ENCODE measurements around the gene LMF1.
"Not testable (repeated sequence)": the region's sequence is repeated elsewhere in the genome, so short reads cannot be mapped to it uniquely, and the experiment has no call there.

The LMF1 gene

DNA sequence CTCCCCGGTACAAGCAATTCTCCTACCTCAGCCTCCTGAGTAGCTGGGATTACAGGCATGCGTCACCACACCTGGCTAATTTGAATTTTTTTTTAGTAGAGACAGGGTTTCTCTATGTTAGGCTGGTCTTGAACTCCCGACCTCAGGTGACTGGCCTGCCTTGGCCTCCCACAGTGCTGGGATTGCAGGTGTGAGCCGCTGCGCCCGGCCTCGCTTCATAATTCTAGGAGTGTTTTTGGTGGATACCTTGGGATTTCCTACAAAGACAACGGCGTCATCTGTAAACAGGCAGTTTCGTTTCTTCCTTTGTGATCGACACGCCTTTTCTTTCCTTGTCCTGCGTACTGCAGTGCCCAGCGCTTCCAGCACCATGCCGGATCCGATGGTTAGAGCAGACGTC lies 109.3 kb downstream of the LMF1 start:
- DNase-seq, result no peak

DNA sequence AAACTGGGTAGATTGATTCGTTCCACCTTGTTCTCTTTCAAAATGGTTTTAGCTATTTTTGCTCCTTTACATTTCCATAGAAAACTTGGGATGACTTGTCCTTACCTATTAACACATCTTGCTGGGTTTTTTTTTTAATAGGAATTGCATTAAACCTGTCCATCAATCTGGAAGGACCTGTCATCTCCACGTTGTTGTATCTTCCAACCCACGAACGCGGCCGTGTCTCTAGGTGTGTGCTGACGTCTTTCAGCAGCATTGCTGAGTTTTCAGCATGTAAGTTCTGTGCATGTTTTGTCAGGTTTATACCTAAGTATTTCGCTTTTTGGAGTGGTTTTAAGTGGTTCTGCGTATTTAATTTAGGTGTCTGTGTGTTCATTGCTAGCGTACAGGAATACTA lies 109.9 kb downstream of the LMF1 start:
- no peak for DNase-seq

DNA sequence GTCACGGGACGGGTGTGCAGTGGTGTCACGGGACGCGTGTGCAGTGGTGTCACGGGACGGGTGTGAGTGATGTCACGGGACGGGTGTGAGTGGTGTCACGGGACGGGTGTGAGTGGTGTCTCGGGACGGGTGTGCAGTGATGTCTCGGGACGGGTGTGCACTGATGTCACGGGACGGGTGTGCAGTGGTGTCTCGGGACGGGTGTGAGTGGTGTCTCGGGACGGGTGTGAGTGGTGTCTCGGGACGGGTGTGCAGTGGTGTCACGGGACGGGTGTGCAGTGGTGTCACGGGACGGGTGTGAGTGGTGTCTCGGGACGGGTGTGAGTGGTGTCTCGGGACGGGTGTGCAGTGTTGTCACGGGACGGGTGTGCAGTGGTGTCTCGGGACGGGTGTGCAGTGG lies 111.8 kb downstream of the LMF1 start:
- not testable (repeated sequence) for DNase-seq

DNA sequence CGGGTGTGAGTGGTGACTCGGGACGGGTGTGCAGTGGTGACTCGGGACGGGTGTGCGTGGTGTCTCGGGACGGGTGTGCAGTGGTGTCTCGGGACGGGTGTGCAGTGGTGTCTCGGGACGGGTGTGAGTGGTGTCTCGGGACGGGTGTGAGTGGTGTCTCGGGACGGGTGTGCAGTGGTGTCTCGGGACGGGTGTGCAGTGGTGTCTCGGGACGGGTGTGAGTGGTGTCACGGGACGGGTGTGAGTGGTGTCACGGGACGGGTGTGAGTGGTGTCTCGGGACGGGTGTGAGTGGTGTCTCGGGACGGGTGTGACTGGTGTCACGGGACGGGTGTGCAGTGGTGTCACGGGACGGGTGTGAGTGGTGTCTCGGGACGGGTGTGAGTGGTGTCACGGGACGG lies 112.3 kb downstream of the LMF1 start:
- DNase-seq, result not testable (repeated sequence)

DNA sequence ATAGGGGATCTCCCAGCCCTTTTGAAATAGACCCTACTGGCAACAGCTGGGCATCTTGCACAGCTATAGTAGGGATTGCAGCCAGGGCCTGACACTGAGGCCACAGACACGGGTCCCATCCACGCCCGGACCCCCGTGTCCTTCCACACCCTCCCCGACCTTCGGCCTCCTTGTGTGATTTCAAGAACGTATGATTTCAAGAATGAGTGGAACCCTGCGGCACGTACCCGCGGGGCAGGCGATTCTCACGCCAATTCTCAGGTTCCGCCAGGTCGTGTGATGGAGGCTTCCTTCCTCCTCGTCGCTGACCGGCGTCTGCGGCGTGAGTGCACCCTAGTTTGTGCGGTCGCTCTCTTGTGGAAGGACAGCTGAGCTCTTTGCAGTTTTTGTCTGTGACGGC lies 114.0 kb downstream of the LMF1 start:
- no peak for DNase-seq

DNA sequence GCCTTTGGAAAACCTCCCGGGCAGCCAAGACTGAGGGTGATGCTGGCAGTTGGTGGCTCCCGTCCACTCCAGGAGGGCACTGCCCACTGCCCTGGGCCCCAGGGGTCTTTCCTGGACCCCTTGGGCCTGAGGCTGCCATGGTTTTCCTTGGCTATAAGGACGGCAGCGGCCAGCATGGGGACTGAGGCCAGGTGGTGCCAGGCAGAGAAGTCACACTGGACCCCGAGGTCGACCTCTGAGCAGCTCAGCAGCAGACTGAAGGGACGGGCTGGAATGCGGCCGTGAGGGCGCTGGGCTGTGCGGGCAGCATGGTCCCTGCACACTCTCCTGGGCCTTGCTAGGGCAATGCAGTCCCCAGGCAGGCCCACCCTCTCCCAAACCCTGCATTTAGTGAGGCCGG lies 114.7 kb downstream of the LMF1 start:
- DNase-seq, result no peak

DNA sequence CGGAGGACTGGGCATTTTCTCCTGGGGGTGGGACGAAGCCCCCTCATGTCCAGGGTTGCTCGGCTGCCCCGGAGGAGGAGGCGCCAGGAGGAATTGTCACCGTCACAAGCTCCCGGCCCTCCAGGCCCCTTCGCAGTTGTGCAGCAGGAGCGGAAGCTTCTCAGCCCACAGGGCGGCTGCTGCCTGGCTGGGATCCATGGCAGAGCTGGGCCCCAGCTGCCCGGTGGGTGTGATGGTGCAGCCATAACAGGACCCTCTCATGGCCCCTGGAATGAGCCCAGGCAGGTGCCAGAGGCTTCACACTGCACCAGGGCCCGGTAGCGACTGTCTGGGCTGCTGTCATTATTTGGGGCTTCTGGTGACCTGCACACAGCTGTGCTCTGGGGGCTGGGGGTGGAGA lies 115.3 kb downstream of the LMF1 start:
- no peak for DNase-seq

DNA sequence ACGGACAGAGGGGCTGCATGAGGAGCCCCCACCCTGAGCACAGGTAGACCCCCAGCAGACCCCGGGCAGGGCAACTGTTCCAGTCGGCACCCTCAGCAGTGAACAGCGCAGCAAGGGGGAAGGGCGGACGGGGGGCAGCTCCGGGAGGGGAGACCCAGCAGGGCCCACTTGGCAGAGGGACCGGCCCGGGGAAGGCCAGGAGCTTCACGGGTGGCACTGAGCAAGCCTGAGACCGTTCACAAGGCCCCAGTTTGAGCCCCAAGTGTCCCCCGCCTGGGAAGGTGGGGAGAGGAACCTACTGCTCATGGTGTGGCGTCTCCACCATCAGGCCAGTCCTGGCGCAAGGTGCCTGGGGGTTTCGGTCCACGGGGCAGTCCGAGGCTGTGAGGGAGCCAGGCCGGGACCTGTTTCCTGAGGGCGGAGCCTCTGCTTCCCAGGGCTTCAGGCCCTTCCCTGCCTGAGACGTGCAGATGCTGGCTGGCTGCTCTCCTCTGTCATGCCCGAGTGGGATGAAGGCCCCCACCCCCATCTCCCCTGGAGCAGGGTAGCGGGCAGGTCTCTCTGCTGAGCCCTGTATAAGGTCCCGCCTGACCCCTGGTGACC lies 115.9 kb downstream of the LMF1 start:
- no peak for DNase-seq

DNA sequence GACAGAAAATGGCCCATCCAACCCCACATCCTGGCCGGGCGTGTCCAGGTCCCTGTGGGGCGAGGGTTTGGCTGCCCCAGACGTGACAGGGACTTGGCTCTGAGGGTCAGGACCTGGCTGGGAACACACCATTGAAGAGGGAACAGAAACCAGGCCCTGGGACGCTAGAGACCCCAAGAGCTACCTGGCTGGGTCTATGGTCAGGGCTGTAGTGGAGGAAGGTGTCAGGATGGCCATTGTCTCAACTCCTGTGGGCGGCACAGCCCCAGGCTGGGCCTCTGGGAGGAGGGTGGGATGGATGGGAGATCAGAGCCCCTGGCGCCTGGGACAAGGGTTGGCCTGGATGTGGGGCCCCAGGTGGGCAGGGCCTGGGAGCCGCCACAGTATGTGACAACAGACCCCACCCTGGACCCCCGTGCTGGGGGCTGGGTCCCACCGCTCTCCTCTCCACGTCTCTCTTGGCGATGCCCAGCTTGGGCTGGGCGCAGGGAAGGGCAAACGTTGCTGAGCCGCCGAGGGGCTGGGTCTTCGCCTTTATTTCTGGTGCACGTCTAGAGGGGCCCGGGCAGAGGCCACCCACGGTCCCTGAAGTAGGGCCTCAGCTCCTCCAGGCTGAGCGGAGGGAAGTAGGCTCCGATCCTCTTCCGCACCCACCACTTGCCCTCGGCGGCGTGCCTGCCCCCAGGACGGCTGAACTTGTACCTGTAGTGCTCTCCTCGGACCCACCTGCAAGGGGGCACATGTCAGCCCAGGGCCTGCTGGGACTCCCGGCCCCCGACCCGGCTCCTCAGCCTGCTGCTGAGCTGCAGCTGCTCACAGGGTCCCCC lies 116.6 kb downstream of the LMF1 start:
- no peak for DNase-seq

DNA sequence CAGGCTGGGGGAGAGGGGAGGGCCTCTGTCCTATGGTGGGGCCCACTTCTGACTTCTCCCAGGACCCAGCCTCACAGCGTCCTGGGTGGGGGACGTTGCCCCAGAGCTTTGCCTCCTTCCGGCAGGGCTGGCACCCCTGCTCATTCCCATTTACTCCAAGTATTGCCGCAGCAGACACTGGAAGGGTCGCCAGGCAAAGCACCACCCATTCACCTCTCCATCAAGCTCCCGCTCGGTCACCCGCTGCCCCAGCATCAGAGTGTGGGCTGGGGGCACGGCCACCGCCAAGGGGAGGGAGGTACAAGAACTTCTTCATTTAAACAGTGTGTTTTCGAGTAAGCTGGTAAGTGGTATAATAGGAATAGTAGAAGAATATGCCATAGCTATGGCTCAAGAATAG lies 117.5 kb downstream of the LMF1 start:
- DNase-seq, result no peak

DNA sequence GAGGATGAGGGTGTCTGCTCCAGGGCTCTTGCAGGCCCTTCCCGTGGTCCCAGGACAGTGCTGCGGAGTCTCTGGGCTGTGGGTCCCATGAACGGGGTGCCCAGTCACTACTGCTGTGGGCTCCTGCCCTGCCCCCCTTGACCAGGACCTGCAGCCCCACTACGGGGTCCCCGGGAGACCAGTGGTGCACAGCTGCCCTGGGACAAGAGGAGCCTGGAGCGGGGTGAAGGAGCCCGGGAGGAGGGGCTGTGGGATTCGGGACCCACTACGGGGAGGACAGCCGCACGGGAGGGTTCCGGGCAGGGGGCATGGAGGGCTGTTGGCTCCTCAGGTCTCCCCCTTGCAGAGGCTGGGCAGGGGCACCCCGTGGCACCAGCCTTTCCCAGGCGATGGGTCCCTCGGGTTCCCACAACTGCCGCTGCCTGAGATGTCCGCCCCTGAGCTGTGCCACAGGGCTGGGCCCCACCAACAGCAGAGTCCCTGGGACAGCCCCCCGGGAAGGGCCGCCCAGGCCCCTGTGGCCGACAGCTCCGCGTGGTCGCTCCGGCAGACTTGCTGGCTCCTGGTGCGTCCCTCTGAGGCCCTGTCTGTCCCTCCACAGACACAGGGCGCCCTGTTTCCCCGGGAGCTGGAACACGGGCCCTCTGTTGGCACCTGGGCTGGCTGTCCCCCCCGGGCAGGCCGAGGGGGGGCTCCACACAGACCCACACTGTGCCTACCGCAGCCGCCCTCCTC lies 118.2 kb downstream of the LMF1 start:
- no peak for DNase-seq

DNA sequence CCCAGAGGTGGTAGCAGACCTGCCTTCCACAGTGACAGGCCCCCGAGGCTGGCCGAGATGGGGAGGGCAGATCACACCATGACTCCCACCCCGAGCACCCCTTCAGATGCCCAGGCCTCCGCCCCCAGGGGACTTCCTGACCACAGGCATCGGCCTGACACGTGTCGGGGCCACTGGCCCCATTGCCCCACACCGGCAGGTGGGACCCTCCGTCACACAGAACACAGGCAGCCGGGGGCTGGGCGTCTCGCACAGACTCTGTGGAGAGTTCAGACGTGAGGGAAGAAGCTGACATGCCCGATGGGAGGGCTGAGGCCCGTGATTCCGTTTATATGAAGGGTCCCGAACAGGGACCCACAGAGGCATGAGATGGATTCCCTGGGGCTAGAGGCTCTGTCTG lies 118.9 kb downstream of the LMF1 start:
- no peak for DNase-seq

DNA sequence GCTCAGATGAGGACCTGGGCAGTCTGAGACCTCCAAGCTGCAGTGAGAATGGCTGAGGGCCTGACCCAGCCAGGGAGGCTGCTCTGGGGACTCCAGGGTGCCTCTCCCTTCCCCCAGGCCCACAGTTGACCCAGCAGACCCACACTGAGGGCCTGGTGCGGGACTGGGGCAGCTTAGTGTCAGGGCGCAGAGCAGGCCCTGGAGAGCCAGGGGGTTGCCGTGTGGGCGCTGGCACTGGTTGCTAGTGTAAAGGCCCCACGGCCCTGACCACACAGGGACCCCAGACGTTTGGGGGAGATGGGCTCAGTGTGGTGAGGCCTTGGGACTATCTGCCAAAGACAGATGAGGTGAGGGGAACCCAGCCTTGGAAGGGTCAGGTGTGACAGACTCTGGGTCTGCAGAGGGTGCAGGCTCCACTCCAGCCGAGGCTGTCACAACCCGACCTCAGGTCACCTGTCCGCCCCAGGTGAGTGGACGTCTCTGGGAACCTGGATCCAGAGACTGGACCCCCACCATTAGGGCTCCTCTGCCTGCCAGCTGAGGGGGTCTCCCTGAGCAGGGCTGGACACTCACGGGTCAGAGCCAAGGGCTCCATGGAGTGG lies 119.5 kb downstream of the LMF1 start:
- DNase-seq, result no peak

DNA sequence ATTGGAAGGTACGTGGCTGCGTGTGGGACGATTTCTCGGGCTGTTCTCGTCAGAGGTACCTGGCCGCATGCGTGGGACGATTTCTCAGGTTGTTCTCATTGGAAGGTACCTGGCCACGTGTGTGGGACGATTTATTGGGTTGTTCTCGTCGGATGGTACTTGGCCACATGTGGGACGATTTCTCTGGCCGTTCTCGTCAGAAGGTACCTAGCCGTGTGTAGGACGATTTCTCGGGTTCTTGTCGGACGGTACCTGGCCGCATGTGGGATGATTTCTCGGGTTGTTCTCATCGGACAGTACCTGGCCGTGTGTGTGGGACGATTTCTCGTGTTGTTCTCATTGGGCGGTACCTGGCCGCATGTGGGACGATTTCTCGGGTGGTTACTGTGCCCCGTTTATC lies 120.1 kb downstream of the LMF1 start:
- DNase-seq, result no peak

DNA sequence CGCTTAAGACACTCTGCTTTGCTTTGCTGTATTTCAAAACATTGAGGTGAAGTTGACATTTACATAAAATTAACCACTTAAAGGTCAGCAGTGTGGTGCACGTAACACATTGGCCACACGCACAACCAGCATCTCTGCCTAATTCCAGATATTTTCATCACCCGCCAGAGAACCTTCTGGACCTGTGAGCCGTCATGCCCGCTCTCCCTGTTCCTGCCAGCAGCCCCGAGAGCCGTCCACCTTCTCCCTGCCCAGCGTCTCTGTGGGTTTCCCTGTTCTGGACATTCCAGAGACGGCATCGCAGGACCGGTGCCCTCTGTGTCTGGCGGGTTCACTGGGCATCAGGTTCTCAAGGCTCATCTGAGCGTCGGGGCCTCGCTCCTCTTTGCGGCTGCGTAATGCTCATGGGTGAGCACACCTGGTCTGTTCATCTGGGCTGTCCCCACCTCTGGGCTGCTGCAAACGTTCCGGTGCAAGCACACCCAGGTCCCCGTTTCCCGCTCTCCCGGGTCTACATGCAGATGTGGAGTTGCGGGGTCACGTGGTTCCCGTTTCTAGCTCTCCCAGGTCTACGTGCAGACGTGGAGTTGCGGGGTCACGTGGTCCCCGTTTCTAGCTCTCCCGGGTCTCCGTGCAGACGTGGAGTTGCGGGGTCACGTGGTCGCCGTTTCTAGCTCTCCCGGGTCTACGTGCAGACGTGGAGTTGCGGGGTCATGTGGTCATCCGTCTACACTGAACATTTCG lies 122.1 kb downstream of the LMF1 start:
- no peak for DNase-seq

DNA sequence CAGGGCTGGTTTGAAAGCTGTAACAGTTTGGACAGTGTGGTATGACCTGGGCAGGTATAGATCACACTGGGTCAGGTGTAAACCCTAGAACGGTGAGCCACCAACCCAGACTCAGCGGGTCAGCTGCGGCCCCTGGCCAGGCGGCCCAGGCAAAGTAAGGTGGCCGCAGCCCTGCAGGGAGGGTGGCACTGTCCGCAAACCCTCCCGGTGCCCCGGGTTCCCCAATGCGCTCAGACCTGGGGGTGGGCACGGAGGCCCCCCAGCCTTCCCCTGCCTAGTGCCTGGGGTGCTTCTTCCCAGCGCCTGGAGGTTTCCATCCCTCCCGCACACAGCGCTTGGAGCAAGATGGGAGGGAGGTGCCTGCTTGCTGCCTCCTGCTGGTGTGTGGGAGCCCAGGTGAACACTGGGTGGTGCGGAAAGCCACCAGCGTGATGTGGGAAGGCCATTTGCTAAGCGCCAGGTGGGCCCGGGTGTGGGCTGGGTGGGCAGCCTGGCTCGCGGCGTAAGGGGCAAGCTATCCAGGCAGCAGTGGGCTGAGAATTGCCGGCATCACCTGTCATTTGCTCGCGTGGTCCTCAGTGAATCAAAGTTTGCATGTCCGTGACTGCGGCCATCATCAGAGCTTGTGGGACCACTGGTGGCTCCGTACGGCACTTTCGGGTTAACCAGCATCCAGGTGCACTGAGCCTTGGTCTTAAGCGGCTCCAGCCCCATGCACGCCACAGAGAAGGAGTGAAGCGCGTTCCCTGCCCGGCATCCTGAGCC lies 122.9 kb downstream of the LMF1 start:
- DNase-seq, result no peak

DNA sequence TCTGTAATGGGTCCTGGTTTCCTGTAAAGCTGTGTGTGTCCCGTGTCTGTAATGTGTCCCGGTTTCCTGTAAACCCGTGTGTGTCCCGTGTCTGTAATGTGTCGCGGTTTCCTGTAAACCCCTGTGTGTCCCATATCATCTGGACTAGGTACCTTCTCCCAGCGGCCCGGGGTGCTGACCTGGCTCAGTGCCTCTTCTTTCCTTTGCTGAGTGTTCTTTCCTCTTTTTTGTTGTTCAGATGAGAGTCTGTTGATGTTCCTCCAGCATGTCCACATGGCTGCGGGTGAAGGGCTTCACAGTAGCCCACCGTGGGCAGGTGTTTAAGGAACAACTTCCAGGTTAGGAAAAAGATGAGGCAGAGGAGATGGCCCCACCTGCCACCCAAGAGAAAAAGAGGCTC lies 123.6 kb downstream of the LMF1 start:
- DNase-seq, result no peak

DNA sequence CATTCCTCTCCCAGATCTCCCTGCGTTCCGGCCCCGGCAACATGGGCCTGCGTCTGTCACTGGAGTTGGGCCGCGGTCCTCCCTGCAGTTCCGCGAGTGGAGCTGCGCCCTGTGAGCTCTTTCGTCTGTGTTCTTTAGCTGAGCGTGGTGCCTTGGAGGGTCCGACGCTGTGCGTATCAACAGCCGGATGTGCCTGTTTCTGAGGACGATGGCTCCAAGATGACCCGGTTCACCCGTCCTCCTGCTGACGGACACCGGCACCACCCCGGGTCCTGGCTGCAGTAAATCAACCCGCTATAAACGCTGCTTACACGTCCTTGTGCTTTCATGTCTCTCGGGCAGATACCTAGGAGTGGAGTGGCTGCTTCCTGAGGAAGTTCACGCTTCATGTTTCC lies 125.4 kb downstream of the LMF1 start:
- DNase-seq, result no peak

DNA sequence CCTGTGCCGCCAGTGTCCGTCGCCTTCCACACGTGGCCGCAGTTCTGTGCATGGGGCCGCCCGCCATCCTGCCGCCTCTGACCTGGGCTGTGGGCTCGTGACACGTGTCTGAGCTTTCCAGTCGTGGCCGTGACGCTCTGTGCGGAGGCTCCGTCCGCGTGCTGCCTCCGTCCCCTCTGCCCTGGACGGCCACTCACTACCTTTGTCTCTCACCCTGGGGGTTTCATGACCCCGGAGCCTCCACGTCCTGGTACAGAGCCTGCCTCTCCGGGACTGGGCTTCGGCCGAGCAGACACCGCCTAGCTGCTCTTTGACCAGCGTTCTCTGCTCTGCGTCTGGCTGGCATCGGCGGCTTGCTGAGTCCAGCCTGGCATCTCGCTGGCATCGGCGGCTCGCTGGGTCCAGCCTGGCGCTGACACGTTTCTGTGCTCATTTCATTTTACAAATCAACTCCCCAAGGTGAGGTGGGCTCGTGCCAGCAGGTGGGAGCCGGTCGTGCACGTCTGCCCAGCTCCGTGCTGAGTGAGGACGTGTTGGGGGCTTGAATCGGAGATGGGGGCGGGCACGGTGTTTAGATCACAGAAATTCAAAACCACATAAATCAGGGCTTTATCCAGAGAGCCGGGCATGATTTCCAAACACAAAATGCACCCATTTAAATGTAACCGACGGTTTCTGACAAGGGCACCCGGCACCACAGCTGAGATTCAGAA lies 126.0 kb downstream of the LMF1 start:
- no peak for DNase-seq

DNA sequence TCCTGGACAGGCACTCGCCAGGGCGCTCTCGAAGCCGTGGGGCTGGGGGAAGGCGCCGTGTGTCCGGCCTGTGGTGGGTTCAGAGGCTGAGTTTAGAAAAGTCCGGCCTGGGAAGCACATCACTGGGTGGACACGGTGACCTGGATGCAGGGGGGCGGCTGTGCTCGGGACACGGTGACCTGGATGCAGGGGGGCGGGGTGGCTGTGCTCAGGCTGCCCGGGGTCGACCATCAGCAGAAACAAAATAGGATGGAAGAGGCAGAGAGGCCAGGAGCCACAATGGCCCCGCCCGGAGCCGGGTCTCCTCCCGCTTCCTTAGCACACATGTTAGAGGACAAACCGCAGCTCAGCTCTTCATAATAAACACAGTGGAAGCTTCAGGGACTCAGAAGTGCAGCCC lies 127.0 kb downstream of the LMF1 start:
- DNase-seq, result no peak
